Neutrophil (primary cell): ENCODE results near the gene JAKMIP3.

Source experiments
- H3K27ac ChIP-seq: fragments of 200-600 bp; sonication (generic); 2 replicates; pipeline ENCODE4 v1.5.1; 2016; ENCODE audit warnings: mild to moderate bottlenecking, moderate library complexity
- H3K27me3 ChIP-seq: fragments of 200-600 bp; sonication (generic); 2 replicates; pipeline ENCODE4 v1.6.0; 2016; ENCODE audit warnings: mild to moderate bottlenecking
- H3K36me3 ChIP-seq: fragments of 200-600 bp; sonication (generic); 2 replicates; pipeline ENCODE4 v1.5.1; 2017
- H3K4me1 ChIP-seq, 2 experiments: fragments of 200-600 bp in 1 of 2; sonication (generic) in 1 of 2; 1 replicate in 1 of 2; 2 replicates in 1 of 2; pipeline versions ENCODE4 v1.5.1 to v1.6.1; 2013 to 2016; ENCODE audit warnings: low read depth in 1 of 2, low read length in 1 of 2, mild to moderate bottlenecking in 1 of 2, moderate library complexity in 1 of 2; ENCODE audit not compliant: control insufficient read depth in 1 of 2, insufficient read depth in 1 of 2
- H3K4me3 ChIP-seq, 2 experiments: fragments of 200-600 bp in 1 of 2; sonication (generic) in 1 of 2; 1 replicate in 1 of 2; 2 replicates in 1 of 2; pipeline ENCODE4 v1.5.1; 2013 to 2016; ENCODE audit warnings: low read depth in 1 of 2, low read length in 1 of 2, mild to moderate bottlenecking in 1 of 2, moderate library complexity in 1 of 2
- H3K9me3 ChIP-seq: fragments of 200-600 bp; sonication (generic); 2 replicates; pipeline ENCODE4 v1.5.1; 2016
- CTCF ChIP-seq: fragments of 200-600 bp; sonication (generic); IDR thresholded peaks from 2 replicates; pipeline ENCODE4 v1.5.1; 2016; ENCODE audit warnings: antibody characterized with exemption

Gene JAKMIP3

GRCh38 chr10:132043861-132044695, 21.7 kb upstream of the JAKMIP3 start:
- no peak for TF ChIP-seq CTCF
- H3K36me3 ChIP-seq = no peaks in the 10 kb centered on the region
- no peaks in the 10 kb centered on the region for H3K4me1 ChIP-seq
- no peak overlapping the region for H3K4me3 ChIP-seq
- no peaks in the 10 kb centered on the region for H3K9me3 ChIP-seq
- H3K27ac ChIP-seq = no peak overlapping the region
- H3K27me3 ChIP-seq = peaks cover 60% of the 10 kb centered on the region

GRCh38 chr10:132044803-132045202, 20.9 kb upstream of the JAKMIP3 start:
- Histone ChIP-seq H3K4me3 (no peak overlapping the region), H3K4me1 (no peaks in the 10 kb centered on the region), H3K36me3 (no peaks in the 10 kb centered on the region), H3K27ac (no peak overlapping the region), H3K9me3 (no peaks in the 10 kb centered on the region), H3K27me3 (peaks cover 53% of the 10 kb centered on the region)
- TF ChIP-seq CTCF = no peak

- peaks cover 48% of the 10 kb centered on the region for H3K27me3 ChIP-seq
- no peaks in the 10 kb centered on the region for H3K36me3 ChIP-seq
- TF ChIP-seq CTCF = no peak
- H3K4me3 ChIP-seq = no peak overlapping the region
- no peak overlapping the region for H3K27ac ChIP-seq
- no peaks in the 10 kb centered on the region for H3K4me1 ChIP-seq
- no peaks in the 10 kb centered on the region for H3K9me3 ChIP-seq
Measured at GRCh38 chr10:132045324-132045723, 20.4 kb upstream of the JAKMIP3 start.

- no peaks in the 10 kb centered on the region for H3K36me3 ChIP-seq
- H3K4me3 ChIP-seq = no peak overlapping the region
- no peaks in the 10 kb centered on the region for H3K4me1 ChIP-seq
- TF ChIP-seq CTCF = no peak
- no peak overlapping the region for H3K27ac ChIP-seq
- peaks cover 9% of the 10 kb centered on the region for H3K9me3 ChIP-seq
- peaks cover 27% of the 10 kb centered on the region for H3K27me3 ChIP-seq
Measured at GRCh38 chr10:132047575-132048293, 18.0 kb upstream of the JAKMIP3 start.

- Histone ChIP-seq H3K4me1 (no peaks in the 10 kb centered on the region), H3K27me3 (peaks cover 21% of the 10 kb centered on the region), H3K4me3 (no peak overlapping the region), H3K9me3 (peaks cover 14% of the 10 kb centered on the region), H3K27ac (no peak overlapping the region), H3K36me3 (no peaks in the 10 kb centered on the region)
- TF ChIP-seq CTCF = no peak
Measured at GRCh38 chr10:132048294-132048667, 17.5 kb upstream of the JAKMIP3 start.
